ENCODE data around the gene EPB41. TPM values are rescaled to one million over a fixed set of nuclear protein-coding genes. Genes with fewer than 3 reads are reported as not detected.

Gene EPB41
- total and polyA plus RNA-seq, 2 donors (not counting 3 experiments of a cell fraction or from before 2014, with no cell fraction given), result 22.3 to 45.7 TPM

DNA sequence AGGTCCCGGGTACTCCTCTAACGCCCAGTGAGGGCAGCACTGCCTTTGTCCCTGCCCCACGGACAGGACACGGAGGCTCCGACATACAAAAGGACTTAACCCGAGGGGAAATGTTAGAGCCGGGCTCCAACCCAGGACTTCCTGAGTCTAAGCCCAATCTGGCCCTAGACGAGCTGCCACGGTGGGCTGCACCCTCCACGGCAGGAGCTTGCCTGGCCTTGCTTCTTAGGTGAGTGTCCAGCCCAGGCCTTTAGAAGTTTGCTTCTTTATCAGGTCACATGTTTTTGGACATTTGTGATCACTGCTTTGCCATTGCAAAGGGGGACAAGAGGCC lies 220.3 kb downstream of the EPB41 start:
- Histone ChIP-seq H3K27ac (ENCODE audit: insufficient read depth, low read depth, low read length) (no peak overlapping the region), H3K9ac (replicated peaks; ENCODE audit: extremely low read depth, insufficient read depth, low read length) (no peak overlapping the region), H3K4me2 (ENCODE audit: insufficient read depth, low read length) (no peak overlapping the region), H3K79me2 (ENCODE audit: control insufficient read depth, insufficient read depth, low read length) (no peaks in the 10 kb centered on the region), H2AFZ (ENCODE audit: low read depth, low read length) (peak overlapping the region; percentile 29), H3K4me1 (ENCODE audit: control insufficient read depth, extremely low read depth, insufficient read depth, low read length) (no peaks in the 10 kb centered on the region), H3K36me3 (ENCODE audit: control insufficient read depth in 2 of 2, extremely low read depth in 1 of 2, insufficient read depth in 2 of 2, low read length in 2 of 2) (no peaks in the 10 kb centered on the region), H3K4me3 (replicated peaks in 1 of 3; ENCODE audit: insufficient read depth in 1 of 3, low read depth in 1 of 3, low read length in 3 of 3) (no peak overlapping the region), H3K27me3 (ENCODE audit: control insufficient read depth in 2 of 2, insufficient read depth in 2 of 2, low read length in 2 of 2) (peaks cover 0 to 3% of the 10 kb centered on the region in 2 experiments), H3K9me3 (replicated peaks; ENCODE audit: control insufficient read depth, insufficient read depth, low read length) (no peaks in the 10 kb centered on the region), H4K20me1 (replicated peaks; ENCODE audit: control insufficient read depth, extremely low read depth, insufficient read depth, low read length) (no peaks in the 10 kb centered on the region), H3K9me1 (replicated peaks; ENCODE audit: control insufficient read depth, extremely low read depth, insufficient read depth, low read length) (no peaks in the 10 kb centered on the region)
- FAIRE-seq (no peak), DNase-seq (ENCODE audit: low read depth, low spot score) (no peak)
- dilution Hi-C loops (cut with MboI; ENCODE audit: extremely low pct_ligation_motif_present, low sequenced_read_pairs), result no loop called here
- CTCF ChIA-PET, result interaction anchor here (0.6 to 0.9 kb wide), 2 partner anchors 10 to 15 kb away, joined by 3 to 5 read pairs; no protein-coding TSS in a partner anchor
- POLR2A ChIA-PET, result interaction anchor here (1.0 kb wide), 1 partner anchor 47 kb away, joined by 3 read pairs; the partner anchor contains the start of gene SRSF4
- no TSS peak for BruUV-seq (replicated peaks)
- intact Hi-C loops (cut with micrococcal nuclease), result no loop called here
- TF ChIP-seq MYC (IDR thresholded peaks at IDR 0.05; ENCODE audit: low read depth, low read length) (no peak), GATA2 (IDR thresholded peaks at IDR 0.05; ENCODE audit: insufficient read depth, insufficient read length, low read depth, low read length) (no peak), JUN (IDR thresholded peaks at IDR 0.05; ENCODE audit: borderline replicate concordance, insufficient read depth, insufficient read length, low read depth) (no peak), EZH2 (IDR thresholded peaks at IDR 0.05; ENCODE audit: borderline replicate concordance, low read depth, low read length, severe bottlenecking) (no peak), POLR2A (IDR thresholded peaks at IDR 0.05; ENCODE audit: low read depth, low read length) (no peak), FOS (IDR thresholded peaks at IDR 0.05; ENCODE audit: borderline replicate concordance, insufficient read depth, low read length) (no peak), POLR2AphosphoS5 (IDR thresholded peaks at IDR 0.05; ENCODE audit: insufficient read depth, low read depth, low read length) (no peak)
- TF ChIP-seq, protein P1, sequence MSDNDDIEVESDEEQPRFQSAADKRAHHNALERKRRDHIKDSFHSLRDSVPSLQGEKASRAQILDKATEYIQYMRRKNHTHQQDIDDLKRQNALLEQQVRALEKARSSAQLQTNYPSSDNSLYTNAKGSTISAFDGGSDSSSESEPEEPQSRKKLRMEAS (IDR thresholded peaks at IDR 0.05; ENCODE audit: insufficient read depth, insufficient read length), result no peak
- TF ChIP-seq, protein P2, sequence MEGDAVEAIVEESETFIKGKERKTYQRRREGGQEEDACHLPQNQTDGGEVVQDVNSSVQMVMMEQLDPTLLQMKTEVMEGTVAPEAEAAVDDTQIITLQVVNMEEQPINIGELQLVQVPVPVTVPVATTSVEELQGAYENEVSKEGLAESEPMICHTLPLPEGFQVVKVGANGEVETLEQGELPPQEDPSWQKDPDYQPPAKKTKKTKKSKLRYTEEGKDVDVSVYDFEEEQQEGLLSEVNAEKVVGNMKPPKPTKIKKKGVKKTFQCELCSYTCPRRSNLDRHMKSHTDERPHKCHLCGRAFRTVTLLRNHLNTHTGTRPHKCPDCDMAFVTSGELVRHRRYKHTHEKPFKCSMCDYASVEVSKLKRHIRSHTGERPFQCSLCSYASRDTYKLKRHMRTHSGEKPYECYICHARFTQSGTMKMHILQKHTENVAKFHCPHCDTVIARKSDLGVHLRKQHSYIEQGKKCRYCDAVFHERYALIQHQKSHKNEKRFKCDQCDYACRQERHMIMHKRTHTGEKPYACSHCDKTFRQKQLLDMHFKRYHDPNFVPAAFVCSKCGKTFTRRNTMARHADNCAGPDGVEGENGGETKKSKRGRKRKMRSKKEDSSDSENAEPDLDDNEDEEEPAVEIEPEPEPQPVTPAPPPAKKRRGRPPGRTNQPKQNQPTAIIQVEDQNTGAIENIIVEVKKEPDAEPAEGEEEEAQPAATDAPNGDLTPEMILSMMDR (IDR thresholded peaks at IDR 0.05; ENCODE audit: extremely low read depth in 1 of 2, insufficient read depth in 1 of 2, low read depth in 1 of 2, low read length in 2 of 2), result no peak

All from endothelial cell of umbilical vein (primary cell).